GM18861 (cell line): ENCODE data around the gene ABHD13.
A peak's percentile ranks its signal among the peaks of the same experiment; 100 is the strongest.
"Not testable (repeated sequence)": the region's sequence is repeated elsewhere in the genome, so short reads cannot be mapped to it uniquely, and the experiment has no call there.

Experiments used
- ATAC-seq: cut with Tn5 transposase; IDR thresholded peaks from one replicate; pipeline ENCODE4 v1.9.1; 2021; ENCODE audit not compliant: unreplicated experiment

Gene ABHD13

DNA sequence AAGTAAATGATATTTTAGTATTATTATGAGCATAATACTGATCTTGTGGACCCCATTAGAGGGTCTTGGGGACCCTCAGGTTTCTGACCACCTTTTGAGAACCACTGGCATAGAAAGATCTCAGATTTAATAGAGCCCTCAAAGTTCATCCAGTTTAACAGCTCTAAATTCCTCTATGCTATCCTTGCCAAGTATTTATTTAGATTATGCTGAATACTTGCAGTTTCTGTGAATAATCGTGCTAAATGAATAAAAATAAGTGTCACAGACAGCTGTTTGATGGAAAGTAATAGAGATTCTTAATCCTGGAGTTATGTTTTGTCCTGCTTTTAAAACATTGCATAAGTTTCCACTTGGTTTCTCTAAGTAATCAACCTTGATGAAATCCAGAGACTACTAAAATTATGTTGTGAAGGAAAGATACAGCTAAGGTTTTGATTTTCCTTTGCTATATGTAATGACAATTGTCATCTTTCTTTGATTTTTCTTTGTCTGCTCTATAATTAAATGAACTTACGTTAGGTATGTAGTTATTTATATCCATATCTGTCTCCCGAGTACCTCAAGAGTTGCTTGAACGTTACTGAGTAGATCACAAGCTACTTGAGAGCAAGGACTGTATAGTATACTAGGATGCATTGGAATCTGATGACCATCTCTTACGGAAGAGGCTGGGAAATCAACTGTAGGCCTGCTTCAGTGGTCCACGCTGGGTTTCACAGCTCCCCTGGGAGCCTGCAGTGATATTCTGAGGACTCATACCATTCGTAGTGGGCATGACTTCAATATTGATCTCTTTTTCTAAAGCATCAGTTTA lies 5.7 kb downstream of the ABHD13 start:
- no peak for ATAC-seq

GRCh38 chr13:108225440-108225839 lies 7.2 kb downstream of the ABHD13 start:
- ATAC-seq = peak; percentile 75

DNA sequence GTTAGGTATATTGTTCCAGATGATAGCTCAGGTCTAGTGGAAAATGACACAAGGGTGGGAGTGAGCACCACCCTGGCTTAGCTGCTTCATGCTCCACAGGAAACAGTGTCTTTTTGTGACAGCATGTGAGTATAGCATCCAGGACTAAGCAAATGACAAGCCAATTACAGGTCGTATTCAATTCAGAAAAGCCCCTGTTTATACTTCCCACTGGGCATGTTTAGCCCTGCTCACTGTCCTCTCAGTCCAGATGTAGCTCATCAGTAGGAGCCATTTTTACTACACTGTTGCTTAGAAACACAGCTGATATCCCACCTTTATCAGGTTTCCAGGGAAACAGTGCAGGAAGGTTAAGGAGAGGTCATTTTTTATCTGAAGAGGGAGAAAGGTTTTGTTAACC lies 8.0 kb downstream of the ABHD13 start:
- no peak for ATAC-seq

DNA sequence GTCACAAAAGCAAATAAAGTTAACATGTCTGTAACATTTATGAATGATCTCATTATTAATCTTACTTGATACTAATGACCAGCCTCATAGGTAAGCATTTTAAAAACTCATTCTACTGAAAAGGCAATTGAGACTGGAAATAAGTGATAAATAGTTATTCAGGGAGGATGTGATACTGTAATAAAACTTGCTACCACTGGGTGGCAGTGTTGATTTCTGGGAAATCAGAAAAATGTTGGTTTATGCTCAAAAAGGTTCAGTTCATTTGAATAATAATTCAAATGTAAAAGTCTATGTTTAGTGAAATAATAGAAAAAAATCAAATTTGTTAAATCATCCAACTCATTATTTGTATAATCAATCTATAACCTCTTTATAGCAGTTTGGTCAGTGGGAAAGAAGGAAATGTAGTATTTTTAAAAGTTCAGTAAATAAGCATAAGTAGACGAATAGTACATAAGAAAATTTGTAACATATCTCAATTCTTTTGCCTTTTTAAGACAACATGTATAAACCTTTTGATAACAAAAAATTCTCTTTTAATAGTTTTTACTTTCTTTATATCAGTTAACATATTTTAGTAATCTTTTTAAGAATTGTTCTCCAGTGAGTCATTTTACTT lies 9.6 kb downstream of the ABHD13 start:
- peak; percentile 30 for ATAC-seq

DNA sequence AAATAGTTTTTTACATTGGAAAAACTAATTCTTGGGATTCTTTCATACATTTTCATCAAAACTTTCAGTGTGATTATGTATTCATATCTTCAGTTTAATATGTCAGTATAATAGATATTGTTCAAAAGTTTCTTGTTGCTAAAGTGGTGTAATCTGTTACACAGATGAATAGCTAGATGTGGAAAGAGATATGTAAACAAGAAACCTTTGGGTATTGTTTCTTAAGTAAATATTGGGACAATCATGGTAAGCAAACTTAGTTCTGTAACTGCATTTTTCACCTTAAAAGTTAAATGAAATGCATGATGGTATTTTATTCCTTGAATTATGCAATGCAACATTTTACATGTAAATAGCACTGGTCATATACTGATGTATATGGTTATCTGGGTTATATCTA lies 12.2 kb downstream of the ABHD13 start:
- ATAC-seq = no peak

GRCh38 chr13:108249150-108249549 lies 31.0 kb downstream of the ABHD13 start:
- no peak for ATAC-seq

- ATAC-seq = no peak
Measured at GRCh38 chr13:108257248-108257647, 39.1 kb downstream of the ABHD13 start.

GRCh38 chr13:108263621-108264355 lies 45.6 kb downstream of the ABHD13 start:
- no peak for ATAC-seq

GRCh38 chr13:108266321-108266990 lies 48.3 kb downstream of the ABHD13 start:
- ATAC-seq = no peak

DNA sequence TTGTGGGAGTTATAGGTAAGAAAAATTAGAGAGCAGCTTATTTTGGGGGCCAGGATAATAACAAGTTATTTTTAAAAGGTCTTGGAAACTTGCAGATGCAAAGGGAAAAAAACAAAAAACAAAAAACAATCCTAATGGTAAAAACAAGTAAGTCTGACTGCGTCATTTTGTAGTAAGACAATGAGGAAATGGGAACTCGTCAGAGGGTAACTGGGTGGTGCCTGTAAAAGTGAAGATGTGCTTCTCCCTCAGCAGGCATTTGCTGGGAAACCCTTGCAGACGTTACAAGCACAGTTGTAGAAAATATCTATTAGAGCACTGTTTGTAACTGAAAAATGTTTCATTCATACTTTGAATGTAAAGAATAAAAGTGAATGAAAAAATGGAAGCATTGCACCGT lies 49.2 kb downstream of the ABHD13 start:
- ATAC-seq = no peak

GRCh38 chr13:108267855-108268254 lies 49.7 kb downstream of the ABHD13 start:
- not testable (repeated sequence) for ATAC-seq

GRCh38 chr13:108268466-108269112 lies 50.4 kb downstream of the ABHD13 start:
- no peak for ATAC-seq

DNA sequence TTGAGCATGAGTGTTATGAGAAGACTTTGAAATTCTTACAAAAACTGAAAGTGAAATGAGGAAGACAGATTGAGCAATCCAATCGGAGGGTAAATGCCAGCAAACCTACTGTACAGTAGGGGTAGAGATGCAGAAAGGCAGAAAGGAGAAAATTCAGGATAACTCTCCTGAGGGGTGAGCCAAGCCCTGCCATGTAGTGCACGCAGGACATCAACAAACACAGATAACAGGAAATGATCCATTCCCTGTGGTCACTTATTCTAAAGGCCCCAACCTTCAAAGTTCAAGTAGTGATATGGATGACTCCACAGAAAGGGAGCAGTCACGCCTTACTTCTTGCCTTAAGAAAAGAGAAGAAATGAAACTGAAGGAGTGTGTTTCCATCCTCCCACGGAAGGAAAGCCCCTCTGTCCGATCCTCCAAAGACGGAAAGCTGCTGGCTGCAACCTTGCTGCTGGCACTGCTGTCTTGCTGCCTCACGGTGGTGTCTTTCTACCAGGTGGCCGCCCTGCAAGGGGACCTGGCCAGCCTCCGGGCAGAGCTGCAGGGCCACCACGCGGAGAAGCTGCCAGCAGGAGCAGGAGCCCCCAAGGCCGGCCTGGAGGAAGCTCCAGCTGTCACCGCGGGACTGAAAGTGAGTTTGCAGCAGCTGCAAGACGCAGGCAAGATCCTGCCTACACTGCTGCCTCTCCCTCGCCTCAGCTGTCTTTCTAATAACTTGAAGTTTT lies 51.6 kb downstream of the ABHD13 start, which contains the start of gene TNFSF13B:
Gene TNFSF13B, plus strand, starts transcription at position 118 of the 728 bp plus-strand sequence. Its CDS starts 178 bp downstream, at position 296.
- ATAC-seq = peak; percentile 65

- peak; percentile 9 for ATAC-seq
Measured at GRCh38 chr13:108270442-108270841, 52.2 kb downstream of the ABHD13 start.

DNA sequence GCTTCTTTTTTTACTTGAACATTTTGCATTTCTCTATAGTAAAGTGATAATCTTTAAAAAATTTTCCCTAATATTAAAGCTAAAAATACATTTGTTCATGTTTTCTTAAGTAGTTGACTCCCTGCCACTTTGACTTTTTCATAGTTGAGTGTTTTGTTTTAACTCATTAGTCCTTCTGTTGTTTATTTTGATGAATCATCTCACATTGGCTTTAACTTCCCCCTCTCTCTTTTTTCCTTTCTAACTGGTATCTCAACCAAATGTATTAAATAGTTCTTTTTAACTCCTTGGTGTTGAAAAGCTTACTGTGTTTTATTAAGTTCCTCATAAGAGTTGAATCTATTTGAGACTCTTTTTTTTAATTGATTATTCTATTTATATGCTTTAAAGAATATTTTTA lies 54.1 kb downstream of the ABHD13 start:
- no peak for ATAC-seq

DNA sequence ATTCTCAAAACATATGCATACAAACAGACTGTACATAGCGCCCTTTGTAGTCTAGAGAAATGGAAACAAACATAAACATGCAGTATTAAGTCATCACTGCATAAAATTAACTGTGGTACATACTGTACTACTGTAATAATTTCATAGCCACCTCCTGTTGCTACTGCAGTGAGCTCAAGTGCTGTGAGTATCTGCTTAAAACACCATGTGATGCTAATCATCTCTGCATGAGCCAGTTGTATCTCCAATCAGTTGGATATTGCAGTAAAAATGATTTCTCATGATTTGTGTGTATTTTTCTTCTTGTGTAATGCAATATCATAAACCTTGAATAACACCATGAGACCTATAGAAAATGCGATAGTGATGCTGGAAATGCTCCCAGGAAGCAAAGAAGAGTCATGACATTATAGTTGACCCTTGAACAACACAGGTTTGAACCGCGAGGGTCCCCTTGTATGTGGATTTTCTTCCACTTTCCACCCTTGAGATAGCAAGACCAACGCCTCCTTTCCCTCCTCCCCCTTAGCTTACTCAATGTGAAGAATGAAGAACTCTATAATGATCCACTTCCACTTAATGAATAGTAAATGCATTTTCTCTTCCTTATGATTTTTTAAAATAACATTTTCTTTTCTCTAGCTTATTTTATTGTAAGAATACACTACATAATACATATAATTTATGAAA lies 55.4 kb downstream of the ABHD13 start:
- ATAC-seq = no peak

DNA sequence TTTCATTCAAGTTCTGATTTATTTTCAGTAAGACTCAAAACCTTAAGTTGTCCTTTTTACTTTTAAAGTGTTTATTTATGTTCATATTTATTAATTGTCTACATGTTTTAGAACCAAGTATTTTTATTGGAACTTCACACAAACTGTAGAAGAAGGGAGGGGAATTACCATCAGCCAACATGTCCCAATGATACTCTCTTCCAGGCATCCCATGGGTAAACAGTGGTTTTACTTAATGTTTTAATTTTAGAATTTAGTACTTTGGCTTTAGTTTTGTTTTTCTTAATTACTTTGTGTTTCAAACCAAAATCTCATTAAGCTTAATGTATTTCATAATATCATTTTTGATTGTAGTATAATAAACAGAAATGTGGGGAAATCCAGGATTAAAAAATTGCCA lies 56.5 kb downstream of the ABHD13 start:
- ATAC-seq = no peak

DNA sequence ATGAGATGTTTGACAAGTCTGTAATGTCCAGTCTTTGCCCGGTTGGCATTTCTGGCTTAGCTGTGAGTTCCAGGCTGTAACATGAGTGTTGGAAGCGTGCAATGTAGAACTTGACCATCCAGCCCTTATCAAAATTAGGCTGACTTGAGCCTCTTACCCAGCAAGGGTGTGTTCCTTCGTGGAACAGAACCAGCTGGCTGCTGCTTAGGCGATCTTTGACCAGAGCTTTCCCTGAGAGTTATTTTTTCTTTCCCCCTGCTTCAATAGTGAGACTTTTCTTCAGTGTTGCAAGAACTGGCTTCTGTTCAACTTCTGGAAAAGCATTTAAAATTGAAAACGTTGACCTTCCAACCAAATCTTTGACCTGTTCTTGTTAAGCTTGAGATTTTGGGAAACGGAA lies 57.9 kb downstream of the ABHD13 start:
- no peak for ATAC-seq

GRCh38 chr13:108278466-108278865 lies 60.3 kb downstream of the ABHD13 start:
- no peak for ATAC-seq
